Measurements from ENCODE around the gene SDK1. TPM values are rescaled to one million over a fixed set of nuclear protein-coding genes. Genes with fewer than 3 reads are reported as not detected.
"Not testable (repeated sequence)": the region's sequence is repeated elsewhere in the genome, so short reads cannot be mapped to it uniquely, and the experiment has no call there.

The SDK1 gene
- total RNA-seq, 1 donor from 2014 or later = 1.3 TPM

- no peaks in the 10 kb centered on the region for H3K36me3 Mint-ChIP-seq (ENCODE audit: low read depth)
- no peaks in the 10 kb centered on the region for H3K4me1 Mint-ChIP-seq
- H3K4me3 Mint-ChIP-seq = no peak overlapping the region
- DNase-seq = no peak
- no peak for ATAC-seq (ENCODE audit: low read depth)
- ChIA-PET CTCF (no interaction called here), POLR2A (no interaction called here)
- no peak overlapping the region for H3K27ac Mint-ChIP-seq
- intact Hi-C loops (cut with micrococcal nuclease) = no loop called here
- peaks cover 35% of the 10 kb centered on the region for H3K9me3 Mint-ChIP-seq
- TF ChIP-seq, protein P1, sequence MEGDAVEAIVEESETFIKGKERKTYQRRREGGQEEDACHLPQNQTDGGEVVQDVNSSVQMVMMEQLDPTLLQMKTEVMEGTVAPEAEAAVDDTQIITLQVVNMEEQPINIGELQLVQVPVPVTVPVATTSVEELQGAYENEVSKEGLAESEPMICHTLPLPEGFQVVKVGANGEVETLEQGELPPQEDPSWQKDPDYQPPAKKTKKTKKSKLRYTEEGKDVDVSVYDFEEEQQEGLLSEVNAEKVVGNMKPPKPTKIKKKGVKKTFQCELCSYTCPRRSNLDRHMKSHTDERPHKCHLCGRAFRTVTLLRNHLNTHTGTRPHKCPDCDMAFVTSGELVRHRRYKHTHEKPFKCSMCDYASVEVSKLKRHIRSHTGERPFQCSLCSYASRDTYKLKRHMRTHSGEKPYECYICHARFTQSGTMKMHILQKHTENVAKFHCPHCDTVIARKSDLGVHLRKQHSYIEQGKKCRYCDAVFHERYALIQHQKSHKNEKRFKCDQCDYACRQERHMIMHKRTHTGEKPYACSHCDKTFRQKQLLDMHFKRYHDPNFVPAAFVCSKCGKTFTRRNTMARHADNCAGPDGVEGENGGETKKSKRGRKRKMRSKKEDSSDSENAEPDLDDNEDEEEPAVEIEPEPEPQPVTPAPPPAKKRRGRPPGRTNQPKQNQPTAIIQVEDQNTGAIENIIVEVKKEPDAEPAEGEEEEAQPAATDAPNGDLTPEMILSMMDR (IDR thresholded peaks at IDR 0.05) = no peak
- no peaks in the 10 kb centered on the region for H3K27me3 Mint-ChIP-seq
These were observed 948.2 kb downstream of the SDK1 start for GRCh38 chr7:4249241-4249640.

DNA sequence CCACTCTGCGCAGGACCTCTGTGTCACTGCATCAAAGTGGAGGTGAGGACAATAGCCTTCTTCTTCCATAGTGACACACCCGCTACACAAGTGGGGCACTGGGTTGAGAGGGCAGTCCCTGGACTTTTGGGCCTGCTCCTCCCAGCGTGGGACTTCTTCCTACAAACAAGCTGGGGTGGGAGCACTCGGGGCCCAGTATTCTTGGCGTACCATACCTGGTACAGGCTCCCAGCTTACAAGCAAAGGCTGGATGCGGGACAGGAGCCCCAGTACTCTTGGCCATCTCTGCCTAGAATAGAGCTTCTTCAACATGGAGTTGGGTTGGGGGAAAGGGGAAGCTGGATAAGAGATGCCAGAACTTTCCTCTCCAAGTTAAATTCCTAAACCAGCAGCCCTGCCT is 954.3 kb downstream of the SDK1 start:
- ChIA-PET POLR2A (no interaction called here), CTCF (no interaction called here)
- Mint-ChIP-seq H3K9me3 (peaks cover 27% of the 10 kb centered on the region), H3K4me1 (no peaks in the 10 kb centered on the region), H3K27me3 (no peaks in the 10 kb centered on the region), H3K36me3 (ENCODE audit: low read depth) (no peaks in the 10 kb centered on the region), H3K27ac (no peak overlapping the region), H3K4me3 (no peak overlapping the region)
- no peak for DNase-seq
- no peak for ATAC-seq (ENCODE audit: low read depth)
- TF ChIP-seq, protein P1 (IDR thresholded peaks at IDR 0.05) = no peak
- intact Hi-C loops (cut with micrococcal nuclease) = no loop called here

DNA sequence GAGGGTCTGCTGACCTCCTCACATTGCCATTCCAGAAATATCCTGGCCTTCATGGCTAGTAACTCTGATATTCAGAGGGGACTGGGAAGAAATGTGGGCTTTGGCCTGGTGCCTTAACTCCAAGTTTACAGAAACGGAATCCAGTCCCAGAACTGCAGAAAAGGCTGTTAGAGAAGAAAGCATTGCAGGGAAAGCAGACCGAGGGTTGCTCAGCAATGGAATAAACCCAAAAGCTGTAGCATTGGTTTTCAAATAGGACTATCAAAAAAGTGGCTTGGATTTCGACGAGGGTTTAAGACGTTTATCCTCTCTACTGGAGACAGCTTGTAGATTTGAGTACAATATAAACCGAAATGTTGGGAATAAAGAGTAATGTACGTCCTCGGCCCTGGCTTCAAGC is 955.2 kb downstream of the SDK1 start:
- Mint-ChIP-seq H3K27ac (no peak overlapping the region), H3K4me3 (no peak overlapping the region), H3K9me3 (peaks cover 20% of the 10 kb centered on the region), H3K36me3 (ENCODE audit: low read depth) (no peaks in the 10 kb centered on the region), H3K27me3 (no peaks in the 10 kb centered on the region), H3K4me1 (no peaks in the 10 kb centered on the region)
- DNase-seq (no peak), ATAC-seq (ENCODE audit: low read depth) (no peak)
- TF ChIP-seq, protein P1 (IDR thresholded peaks at IDR 0.05) = no peak
- intact Hi-C loops (cut with micrococcal nuclease) = no loop called here
- ChIA-PET CTCF (no interaction called here), POLR2A (no interaction called here)

GRCh38 chr7:4257146-4258111 is 956.4 kb downstream of the SDK1 start:
- intact Hi-C loops (cut with micrococcal nuclease) = no loop called here
- Mint-ChIP-seq H3K36me3 (ENCODE audit: low read depth) (no peaks in the 10 kb centered on the region), H3K27ac (no peak overlapping the region), H3K4me3 (no peak overlapping the region), H3K9me3 (peaks cover 15% of the 10 kb centered on the region), H3K27me3 (no peaks in the 10 kb centered on the region), H3K4me1 (no peaks in the 10 kb centered on the region)
- DNase-seq (no peak), ATAC-seq (ENCODE audit: low read depth) (no peak)
- CTCF ChIA-PET = no interaction called here
- TF ChIP-seq, protein P1 (IDR thresholded peaks at IDR 0.05) = no peak
- POLR2A ChIA-PET = no interaction called here

DNA sequence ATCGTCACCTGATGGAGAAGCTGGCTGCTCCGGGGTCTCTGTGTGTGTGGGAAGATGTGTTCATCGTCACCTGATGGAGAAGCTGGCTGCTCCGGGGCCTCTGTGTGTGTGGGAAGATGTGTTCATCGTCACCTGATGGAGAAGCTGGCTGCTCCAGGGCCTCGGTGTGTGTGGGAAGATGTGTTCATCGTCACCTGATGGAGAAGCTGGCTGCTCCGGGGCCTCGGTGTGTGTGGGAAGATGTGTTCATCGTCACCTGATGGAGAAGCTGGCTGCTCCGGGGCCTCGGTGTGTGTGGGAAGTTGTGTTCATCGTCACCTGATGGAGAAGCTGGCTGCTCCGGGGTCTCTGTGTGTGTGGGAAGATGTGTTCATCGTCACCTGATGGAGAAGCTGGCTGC is 959.1 kb downstream of the SDK1 start:
- ATAC-seq (ENCODE audit: low read depth) = not testable (repeated sequence)

More for the DNA sequence above, 959.1 kb downstream of the SDK1 start:
- H3K9me3 Mint-ChIP-seq; CTCF ChIA-PET; H3K4me3 Mint-ChIP-seq; H3K27me3 Mint-ChIP-seq; POLR2A ChIA-PET; H3K4me1 Mint-ChIP-seq; H3K36me3 Mint-ChIP-seq (ENCODE audit: low read depth); DNase-seq; intact Hi-C loops (cut with micrococcal nuclease); H3K27ac Mint-ChIP-seq: not testable (repeated sequence)

Measured in activated B cell treated with CpG ODN at 0.5 μM for 24 hours (primary cell).